Eye (tissue), 1 donor: ENCODE results near the gene ERMP1.
A peak's percentile ranks its signal among the peaks of the same experiment; 100 is the strongest.
"Not testable (repeated sequence)": the region's sequence is repeated elsewhere in the genome, so short reads cannot be mapped to it uniquely, and the experiment has no call there.

ENCODE experiments used
- DNase-seq: peaks from one replicate; pipeline ENCODE4 v3.0.0-alpha.2; 2015

The ERMP1 gene, protein sequence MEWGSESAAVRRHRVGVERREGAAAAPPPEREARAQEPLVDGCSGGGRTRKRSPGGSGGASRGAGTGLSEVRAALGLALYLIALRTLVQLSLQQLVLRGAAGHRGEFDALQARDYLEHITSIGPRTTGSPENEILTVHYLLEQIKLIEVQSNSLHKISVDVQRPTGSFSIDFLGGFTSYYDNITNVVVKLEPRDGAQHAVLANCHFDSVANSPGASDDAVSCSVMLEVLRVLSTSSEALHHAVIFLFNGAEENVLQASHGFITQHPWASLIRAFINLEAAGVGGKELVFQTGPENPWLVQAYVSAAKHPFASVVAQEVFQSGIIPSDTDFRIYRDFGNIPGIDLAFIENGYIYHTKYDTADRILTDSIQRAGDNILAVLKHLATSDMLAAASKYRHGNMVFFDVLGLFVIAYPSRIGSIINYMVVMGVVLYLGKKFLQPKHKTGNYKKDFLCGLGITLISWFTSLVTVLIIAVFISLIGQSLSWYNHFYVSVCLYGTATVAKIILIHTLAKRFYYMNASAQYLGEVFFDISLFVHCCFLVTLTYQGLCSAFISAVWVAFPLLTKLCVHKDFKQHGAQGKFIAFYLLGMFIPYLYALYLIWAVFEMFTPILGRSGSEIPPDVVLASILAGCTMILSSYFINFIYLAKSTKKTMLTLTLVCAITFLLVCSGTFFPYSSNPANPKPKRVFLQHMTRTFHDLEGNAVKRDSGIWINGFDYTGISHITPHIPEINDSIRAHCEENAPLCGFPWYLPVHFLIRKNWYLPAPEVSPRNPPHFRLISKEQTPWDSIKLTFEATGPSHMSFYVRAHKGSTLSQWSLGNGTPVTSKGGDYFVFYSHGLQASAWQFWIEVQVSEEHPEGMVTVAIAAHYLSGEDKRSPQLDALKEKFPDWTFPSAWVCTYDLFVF

DNA sequence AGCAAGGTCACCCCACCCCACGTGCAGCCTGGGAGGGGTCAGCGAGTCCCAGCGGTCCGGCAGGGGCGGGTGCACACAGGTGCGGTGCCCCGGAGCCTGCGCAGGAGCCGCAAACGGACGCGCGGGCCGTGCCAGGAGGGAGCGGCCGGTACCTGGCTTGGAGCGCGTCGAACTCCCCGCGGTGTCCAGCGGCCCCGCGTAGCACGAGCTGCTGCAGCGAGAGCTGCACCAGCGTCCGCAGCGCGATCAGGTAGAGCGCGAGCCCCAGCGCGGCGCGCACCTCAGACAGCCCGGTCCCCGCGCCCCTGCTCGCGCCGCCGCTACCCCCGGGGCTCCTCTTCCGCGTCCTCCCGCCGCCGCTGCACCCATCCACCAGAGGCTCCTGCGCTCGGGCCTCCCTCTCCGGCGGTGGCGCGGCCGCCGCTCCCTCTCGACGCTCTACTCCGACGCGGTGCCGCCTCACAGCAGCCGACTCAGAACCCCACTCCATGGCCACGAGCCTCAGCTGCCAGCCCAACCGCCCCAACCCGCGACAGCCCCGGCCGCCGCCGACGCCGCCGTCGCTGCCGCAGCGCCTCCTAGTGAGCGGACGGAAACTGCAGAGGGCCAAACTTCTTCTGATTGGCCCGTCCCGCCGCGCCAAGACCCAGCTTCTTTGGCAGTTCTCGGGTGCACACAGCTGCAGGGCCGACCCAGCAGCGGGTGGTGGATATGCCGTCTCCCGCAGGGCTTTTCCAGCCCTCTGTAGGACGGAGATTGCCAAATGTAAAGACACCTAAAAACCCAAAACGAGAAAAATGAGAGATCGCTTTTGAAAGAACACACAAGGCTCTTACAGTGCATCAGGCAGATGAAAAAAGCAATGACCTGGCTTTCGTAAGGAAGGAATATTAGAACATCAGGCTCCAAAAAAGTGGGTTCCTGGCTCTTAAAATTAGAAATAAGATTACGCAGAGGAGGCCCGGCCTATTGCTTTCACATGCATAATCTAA, at the start of gene ERMP1:
Gene ERMP1 (minus strand): TSS at position 580 of the 992 bp plus-strand sequence. CDS start 90 bp downstream, at position 490.
- DNase-seq: peak; percentile 96

DNA sequence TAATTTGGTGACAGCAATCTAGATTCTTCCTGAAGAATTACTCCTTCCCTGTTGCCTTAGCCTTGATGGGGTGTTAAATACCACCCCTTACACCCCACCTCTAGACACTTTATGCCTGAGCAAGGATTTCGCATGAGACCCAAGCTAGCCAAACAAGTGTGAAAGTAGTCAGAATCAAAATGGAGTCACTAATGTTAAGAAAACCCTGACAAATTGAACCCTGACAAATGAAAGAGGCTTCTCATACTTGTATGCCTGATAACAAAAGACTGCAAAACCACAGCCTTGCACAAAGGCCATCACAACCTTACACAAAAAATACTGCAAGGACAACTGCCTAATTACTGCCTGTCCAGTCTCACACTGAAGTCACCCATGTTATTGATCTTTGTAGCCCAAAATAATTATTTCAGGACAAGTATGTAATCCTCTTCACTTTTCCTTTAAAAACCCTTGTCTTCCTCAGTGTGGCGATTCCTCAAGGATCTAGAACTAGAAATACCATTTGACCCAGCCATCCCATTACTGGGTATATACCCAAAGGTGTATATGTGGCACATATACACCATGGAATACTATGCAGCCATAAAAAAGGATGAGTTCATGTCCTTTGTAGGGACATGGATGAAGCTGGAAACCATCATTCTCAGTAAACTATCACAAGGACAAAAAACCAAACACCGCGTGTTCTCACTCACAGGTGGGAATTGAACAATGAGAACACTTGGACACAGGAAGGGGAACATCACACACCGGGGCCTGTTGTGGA, 49.5 kb upstream of the ERMP1 start:
- not testable (repeated sequence) for DNase-seq

DNA sequence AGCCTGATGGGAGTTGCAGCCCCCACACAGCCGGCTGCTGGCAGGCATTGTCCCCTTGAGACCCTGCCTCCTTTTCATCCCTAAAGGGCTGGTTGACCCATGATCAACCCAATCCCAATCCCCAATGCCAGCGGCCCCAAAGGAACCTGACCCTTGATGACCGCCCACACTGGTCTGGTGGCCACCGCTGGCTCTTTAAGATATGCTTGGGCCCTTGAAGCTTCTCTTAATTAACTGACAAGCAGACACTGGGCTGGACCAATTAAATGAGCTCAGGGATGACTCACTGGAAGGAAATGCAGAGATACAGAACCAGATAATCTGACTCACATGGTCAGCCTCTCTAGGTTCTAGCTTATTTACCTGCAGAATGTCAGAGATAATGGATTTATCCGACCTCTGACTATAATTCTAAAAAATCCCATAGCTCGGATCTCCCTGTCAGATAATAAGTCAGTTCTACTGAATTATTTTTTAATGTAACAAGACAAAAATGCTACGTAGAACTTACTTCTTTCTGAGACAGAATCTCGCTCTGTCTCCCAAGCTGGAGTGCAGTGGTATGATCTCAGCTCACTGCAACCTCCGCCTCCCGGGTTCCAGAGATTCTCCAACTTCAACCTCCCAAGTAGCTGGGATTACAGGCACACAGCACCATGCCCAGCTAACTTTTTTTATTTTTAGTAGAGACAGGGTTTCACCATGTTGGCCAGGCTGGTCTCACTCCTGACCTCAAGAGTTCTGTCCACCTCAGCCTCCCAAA, 46.7 kb upstream of the ERMP1 start:
- DNase-seq: no peak

DNA sequence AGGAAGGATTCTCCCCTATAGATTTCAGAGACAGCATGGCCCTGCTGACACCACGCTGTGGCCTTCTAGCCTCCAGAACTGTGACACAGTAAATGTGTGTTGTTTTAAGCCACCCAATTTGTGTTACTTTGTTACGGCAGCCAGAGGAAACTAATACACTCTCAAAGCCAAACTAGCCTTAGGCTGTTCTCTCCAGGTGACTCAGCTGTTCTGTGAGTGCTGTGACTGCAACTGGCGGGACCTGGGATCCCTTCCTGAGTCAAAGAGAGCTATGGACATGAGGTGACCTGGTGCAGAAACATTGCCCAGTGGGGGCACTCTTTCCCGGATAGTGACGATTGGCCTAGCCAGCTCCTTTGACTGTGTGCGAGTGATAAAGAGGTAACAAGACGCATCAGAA, 43.8 kb upstream of the ERMP1 start:
- no peak for DNase-seq

DNA sequence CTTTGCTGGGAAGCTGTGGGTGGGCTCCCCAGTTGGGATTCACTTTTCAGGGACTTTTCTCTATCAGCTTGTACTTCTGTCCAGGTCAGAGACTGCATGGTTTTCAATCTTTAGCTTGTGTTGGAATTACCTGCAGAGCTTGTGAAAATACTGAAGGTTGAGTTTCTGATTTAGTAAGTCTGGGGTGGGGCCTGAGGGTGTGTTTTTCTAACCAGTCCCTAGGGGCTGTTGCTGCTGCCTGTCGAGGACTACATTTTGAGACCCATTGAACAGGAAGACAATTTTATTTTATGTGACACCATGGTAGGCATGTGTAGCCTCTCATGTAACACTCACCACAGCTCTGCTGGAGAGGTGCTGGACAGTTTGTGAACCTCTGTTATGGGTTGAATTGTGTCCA, 43.1 kb upstream of the ERMP1 start:
- no peak for DNase-seq

DNA sequence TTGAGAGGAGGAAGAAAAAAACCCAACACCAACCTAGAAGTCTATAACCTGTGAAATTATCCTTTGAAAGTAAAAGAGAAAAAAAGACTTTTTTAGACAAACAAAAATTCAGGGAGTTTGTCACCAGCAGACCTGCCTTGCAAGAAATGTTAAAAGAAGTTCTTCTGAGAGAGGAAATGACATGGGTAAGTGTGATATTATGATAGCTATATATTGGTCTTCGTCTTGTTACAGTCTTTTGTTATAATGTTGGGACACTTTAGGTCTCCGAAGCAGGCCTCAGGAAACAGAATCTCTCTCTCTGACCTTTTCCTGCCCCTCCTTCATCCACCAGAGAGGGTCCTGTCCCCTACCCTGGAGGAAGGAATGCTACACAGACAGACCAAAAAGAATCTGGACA, 41.1 kb upstream of the ERMP1 start:
- no peak for DNase-seq

DNA sequence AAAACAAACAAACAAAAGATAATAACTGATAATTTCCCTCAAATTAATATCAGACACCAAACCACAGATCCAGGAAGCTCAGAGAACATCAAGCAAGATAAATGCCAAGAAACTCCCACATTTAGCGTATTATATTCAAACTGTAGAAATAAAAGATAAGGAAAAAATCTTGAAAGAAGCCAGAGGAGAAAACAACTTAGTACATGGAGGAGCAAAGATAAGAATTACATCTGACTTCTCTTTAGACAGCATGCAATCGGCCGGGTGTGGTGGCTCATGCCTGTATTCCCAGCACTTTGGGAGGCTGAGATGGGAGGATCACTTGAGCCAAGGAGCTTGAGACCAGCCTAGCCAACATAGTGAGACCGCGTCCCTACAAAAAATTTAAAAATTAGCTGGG, 40.5 kb upstream of the ERMP1 start:
- no peak for DNase-seq

DNA sequence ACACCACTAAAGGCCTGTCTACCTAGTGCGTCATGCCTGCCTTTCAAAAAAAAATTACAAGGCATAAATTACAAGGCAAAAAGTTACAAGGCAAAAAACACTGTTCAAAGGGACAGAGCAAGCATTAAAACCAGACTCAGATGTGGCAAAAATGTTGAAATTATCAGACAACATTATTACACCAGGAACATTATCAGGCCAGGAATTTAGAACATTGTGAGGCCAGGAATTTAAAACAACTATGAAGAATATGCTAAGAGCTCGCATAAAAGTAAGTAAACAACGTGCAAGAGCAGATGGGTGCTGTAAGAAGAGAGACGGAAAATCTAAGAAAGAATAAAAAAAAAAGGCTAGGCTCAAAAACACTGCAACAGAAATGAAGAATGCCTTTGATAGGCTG, 39.6 kb upstream of the ERMP1 start:
- no peak for DNase-seq

DNA sequence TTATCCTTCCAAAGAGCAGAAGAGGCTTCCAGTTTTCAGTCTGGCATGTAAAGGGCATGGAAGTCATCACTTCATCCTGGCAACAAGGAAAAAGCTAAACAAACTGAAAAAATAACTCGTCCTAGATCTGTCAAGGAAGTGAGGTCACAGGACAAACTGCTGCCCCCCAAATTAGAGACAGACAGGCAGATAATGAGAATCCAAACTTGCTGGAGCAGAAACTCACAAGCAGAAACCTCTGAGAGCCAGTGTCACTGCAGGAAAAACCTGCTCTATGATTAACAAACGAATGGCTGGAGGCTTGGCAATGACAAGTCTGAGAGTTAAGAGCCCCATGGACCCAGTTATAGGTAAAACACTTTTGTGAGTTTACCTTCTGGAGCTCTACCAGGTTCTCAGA, 38.9 kb upstream of the ERMP1 start:
- DNase-seq: no peak

DNA sequence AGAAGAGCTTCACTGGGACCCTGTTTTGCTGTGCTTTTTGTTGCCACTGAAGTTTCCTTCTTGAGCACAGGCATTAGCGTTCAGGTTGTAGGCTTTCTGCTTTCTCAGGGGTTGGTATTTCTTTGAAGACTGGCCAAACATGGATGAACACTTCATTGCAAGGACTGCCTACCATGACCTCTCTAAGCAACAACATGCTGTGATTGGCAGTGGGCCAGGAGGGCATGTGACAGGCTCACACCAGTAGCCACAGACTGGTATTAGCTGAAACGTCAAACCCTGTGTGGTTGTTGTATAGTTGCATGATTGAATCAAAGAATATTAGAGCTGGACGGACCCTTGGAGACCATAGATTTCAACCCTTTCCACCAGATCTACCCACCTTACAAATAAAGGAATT, 37.8 kb upstream of the ERMP1 start:
- no peak for DNase-seq

DNA sequence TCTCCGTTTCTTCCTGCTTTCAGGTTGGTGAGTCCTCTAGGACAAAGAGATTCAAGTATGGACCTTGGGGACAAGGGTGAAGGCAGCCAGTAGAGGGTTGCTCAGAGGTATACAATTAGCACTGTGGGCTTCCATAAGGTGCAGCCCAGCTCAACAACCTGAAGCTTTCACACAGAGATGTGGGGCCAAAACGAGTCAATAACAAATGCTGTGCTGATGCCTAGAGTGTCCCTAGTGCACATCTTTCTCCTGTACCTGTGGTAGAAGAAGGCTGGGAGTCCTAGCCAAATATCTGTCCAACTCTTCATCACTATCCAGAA, 37.1 kb upstream of the ERMP1 start:
- no peak for DNase-seq

DNA sequence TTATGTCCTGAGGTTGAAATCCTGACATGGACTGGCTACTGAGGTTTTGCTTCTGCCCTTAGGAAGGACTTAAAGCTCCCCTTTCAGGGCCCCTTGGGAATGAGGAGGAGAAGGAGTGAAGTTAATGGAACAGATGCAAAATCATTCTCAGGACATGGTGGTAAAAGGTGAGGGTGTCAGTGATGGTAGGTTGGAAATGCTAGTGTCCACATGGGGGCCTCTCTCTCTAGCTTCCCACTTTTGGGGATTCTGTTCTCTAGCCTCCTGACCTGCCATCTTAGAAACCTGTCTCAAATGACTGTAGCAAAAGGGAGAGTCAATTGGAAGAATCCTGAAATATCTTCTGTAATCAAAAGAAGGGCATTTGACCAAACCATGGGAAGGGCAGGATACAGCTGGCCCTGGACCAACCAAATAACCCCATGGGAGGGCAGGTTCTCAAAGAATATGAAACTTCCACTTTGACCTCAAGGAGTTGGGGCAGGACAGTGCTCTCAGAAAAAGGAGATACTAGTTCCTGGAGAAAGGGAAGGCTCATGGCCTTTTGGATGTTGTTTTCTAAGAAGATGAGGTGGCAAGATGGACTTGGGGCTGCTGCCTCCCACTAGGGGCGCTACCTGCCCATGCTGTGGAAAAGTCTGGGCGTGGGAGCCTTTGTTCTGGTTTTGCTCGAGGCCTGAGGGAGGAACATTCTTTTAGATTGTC, 36.5 kb upstream of the ERMP1 start:
- DNase-seq: no peak

DNA sequence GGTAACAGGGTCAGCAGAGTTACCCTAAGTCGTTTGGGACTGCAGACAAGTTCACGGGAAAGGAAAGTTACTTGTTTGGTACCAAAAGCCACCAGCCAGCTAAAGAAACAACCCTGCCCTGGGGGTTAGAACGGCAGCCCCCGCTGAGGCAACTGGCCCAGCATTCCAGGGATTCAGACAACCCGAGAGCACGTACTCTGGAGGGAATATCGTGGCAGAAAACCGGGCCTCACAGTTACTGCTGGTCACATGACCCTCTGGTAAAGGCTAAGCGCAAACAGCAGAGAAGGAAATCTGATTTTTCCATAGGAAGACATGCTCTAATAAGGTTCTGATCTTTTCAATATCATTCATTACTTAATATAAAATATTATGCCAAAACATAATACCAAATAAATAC, 35.3 kb upstream of the ERMP1 start:
- DNase-seq: no peak

DNA sequence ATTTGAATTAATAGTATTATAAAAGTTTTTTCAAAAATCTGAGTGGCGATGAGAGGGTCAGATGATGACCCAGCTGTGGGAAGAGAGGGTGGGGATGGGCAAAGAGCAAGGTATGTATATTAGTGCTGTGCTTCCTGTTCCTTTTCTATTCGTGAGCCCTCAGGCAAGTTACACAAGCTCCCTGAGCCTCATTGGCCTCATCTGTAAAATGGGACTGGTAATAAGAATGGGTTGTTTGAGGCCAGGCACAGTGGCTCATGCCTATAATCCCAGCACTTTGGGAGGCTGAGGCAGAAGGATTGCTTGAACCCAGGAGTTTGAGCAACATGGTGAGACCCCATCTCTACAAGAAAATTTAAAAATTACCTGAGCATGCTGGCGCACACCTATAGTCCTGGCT, 33.8 kb upstream of the ERMP1 start:
- no peak for DNase-seq

DNA sequence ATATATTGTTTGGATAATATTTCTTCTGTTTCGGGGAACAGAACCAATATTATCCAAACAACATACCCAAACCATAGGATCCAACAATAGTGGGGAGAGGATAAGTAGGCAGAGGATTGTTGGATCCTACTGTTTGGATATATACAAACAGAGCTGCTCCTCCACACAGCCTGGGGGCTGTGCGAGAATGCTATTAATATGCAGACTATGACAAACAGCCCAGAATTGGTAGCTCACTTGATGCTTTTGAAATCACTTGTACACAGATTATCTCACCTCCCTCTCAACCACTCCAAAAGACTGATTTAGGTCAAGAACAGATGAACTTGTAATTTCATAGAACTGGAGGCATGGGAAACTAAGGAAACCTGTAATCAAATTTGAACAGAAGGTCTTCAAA, 33.4 kb upstream of the ERMP1 start:
- DNase-seq: no peak

DNA sequence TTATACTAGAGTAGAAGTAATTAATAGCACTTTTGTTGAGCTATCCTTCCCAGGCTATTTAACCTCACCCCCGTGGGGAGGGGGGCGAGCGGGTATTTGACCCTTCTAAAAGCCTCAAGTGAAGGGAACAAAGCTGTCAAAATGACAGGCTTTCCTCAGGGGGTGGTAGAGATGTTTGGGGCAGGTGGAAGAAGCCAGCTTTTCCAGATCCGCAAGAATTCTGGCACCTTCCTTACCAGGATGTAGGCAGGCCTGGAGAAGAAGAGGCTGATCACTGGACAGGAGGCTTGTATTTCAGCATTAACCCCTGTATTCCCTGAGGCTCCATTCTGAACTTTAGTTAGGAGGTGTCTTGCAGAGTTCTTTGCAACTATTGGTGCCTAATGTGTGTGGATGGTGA, 31.5 kb upstream of the ERMP1 start:
- no peak for DNase-seq

DNA sequence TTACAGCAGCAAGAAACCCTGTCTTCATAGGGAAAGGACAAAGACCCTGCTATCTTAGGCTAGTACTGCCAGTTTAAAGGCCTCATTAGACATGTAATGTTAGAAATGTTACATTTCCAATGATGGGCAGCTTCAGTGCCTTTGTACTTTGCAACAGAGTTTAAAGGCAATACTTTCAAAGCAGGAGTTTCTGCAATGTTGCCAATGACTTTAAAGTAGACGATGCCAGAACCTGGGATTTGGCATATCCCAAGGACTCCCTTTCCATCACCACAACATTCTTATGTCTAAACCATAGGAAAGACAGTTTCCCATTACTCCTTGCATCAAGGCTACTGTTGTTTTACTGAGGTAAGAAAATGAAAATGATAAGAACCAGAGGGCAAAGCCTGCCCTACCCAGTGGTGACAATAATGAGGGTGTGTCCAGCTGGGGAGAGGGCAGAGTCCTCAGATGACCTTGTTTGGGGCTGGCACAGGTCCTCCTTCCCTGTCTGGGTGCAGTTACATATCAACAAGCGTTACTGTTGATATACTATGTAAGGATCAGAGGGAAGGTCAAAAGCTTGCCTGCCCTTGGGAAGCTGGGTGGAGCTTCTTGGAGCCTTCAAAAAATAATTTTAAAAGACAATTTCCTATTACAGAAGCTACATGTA, 30.3 kb upstream of the ERMP1 start:
- no peak for DNase-seq

DNA sequence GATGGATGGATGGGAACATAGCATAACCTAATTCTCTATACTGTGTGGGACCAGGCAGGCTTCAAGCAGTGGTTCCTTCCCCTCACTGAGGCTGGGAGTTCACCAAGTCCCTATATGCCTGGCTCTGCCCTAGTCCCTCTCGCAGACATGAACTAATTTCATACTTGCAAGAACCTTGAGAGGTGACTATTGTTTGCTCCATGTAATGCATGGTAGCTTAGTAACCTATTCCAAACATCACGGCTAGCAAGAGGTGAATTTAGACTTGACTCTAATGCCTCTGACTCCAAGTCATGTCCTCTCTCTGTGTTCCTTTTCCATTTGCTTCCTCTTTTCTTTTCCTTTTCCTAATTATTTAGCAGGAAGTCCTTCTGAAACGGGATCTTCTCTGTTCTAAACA, 25.9 kb upstream of the ERMP1 start:
- no peak for DNase-seq

DNA sequence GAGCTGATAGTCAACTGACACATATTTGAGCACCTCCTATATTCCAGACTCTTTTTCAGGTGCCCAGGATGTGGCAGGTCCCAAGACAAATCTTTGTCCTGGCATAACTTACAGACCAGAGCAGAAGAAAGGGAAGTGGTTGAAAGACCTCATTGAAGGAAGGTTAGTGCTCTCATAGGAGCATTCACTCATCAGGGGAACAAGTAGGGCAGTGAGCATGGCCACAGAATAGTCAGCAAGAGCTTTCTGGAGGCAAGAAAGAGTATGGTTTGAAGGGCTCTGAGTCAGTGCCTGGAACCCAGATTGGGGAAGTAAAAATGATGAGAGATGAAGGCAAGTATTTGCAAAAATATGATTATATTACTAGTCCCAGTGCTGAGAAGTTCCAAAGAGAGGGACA, 25.0 kb upstream of the ERMP1 start:
- DNase-seq: no peak
